ENCODE measurements around the gene CNTN5. TPM values are rescaled to one million over a fixed set of nuclear protein-coding genes. Genes with fewer than 3 reads are reported as not detected.

The CNTN5 gene
- total RNA-seq, 1 experiment from 2014 or later = not detected

DNA sequence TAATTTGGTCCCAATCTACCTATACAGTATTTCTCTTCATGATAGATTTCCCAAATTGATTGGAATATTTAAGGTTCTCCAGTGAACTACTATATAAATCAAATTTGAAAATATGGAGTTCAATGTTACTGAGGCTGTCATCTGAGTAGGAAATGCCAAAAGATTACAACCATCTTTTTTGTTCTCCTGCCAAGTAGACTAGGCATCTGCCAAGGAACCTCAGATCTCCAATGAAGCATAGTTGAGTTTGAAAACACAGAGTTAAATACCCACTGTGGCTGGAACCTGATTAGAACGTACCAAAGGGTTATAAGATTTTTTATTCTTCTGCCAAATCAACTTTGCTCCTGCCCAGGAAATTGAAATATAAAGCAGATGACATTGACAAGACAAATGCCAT is 330.9 kb downstream of the CNTN5 start:
- DNase-seq = no peak
- H4K8ac ChIP-seq (replicated peaks; ENCODE audit: insufficient read length, low read depth, low read length) = no peak overlapping the region
- H4K20me1 ChIP-seq (ENCODE audit: control insufficient read depth, insufficient read depth, insufficient read length) = no peaks in the 10 kb centered on the region
- H3K4me2 ChIP-seq (ENCODE audit: insufficient read depth, insufficient read length, low read length) = no peak overlapping the region
- H3K23ac ChIP-seq (ENCODE audit: insufficient read length, low read depth, low read length) = no peak overlapping the region
- H4K5ac ChIP-seq (ENCODE audit: insufficient read length, low read depth, low read length) = no peak overlapping the region
- H2BK15ac ChIP-seq (ENCODE audit: low read depth, low read length) = no peak overlapping the region
- no peaks in the 10 kb centered on the region for H3K23me2 ChIP-seq (ENCODE audit: insufficient read length, low read depth, low read length, poor library complexity, severe bottlenecking)
- no peak overlapping the region for H4K91ac ChIP-seq (ENCODE audit: insufficient read length, low read depth, low read length)
- H3K36me3 Mint-ChIP-seq (ENCODE audit: insufficient read depth in 1 of 3, low read depth in 3 of 3) = no peaks in the 10 kb centered on the region
- no peaks in the 10 kb centered on the region for H3K27me3 ChIP-seq (ENCODE audit: insufficient read depth, low read length)
- no peak overlapping the region for H3K56ac ChIP-seq (ENCODE audit: insufficient read length, low read depth, low read length)
- no peak overlapping the region for H2BK20ac ChIP-seq (ENCODE audit: low read depth, low read length, poor library complexity, severe bottlenecking)
- H3K4ac ChIP-seq (ENCODE audit: low read depth, low read length) = no peak overlapping the region
- no peak overlapping the region for H3K14ac ChIP-seq (ENCODE audit: insufficient read depth, low read length)
- no peak overlapping the region for H3K4me3 Mint-ChIP-seq
- H3K79me1 ChIP-seq (ENCODE audit: insufficient read depth, low read depth, low read length, poor library complexity, severe bottlenecking) = no peaks in the 10 kb centered on the region
- H3K27me3 Mint-ChIP-seq (ENCODE audit: low read depth) = no peaks in the 10 kb centered on the region
- no peaks in the 10 kb centered on the region for H3K4me1 Mint-ChIP-seq
- H2AK5ac ChIP-seq (ENCODE audit: insufficient read length, low read length) = no peak overlapping the region
- no peak overlapping the region for H2BK12ac ChIP-seq (ENCODE audit: insufficient read length, low read depth, low read length)
- TF ChIP-seq CTCF (conservative IDR thresholded peaks at IDR 0.05) = no peak
- H3K18ac ChIP-seq (ENCODE audit: insufficient read length, low read depth, low read length) = no peak overlapping the region
- no peaks in the 10 kb centered on the region for H3K9me3 ChIP-seq (ENCODE audit: control insufficient read depth, low read depth, low read length)
- H3K79me2 ChIP-seq (ENCODE audit: insufficient read depth, low read length) = no peaks in the 10 kb centered on the region
- H3K9me3 Mint-ChIP-seq = no peaks in the 10 kb centered on the region
- no peak overlapping the region for H2BK120ac ChIP-seq (ENCODE audit: low read depth, low read length, poor library complexity, severe bottlenecking)
- H3K9ac ChIP-seq (ENCODE audit: extremely low read depth, insufficient read length, low read length) = no peak overlapping the region
- no peak overlapping the region for H2AFZ ChIP-seq (ENCODE audit: low read length)
- no peak overlapping the region for H3K27ac Mint-ChIP-seq
- no peak overlapping the region for H3K27ac ChIP-seq (ENCODE audit: insufficient read length, low read depth, low read length)
- H3K4me1 ChIP-seq (ENCODE audit: insufficient read depth, low read length) = no peaks in the 10 kb centered on the region
- no CpG with 5 or more reads among the region's 1 CpG for WGBS (ENCODE audit: extremely low coverage, insufficient read length, low lambda C conversion rate)
- H3T11ph ChIP-seq (ENCODE audit: low read length) = no peak overlapping the region
- no peak overlapping the region for H2BK5ac ChIP-seq (ENCODE audit: insufficient read length, low read length)
